Raji (cell line): ENCODE results near the gene MYLIP.

Experiments
- POLR2A ChIP-seq: IDR thresholded peaks from 2 replicates; pipeline ENCODE4 v1.6.1; 2011; ENCODE audit warnings: low read depth, low read length, control low read depth; ENCODE audit not compliant: insufficient read depth

Gene MYLIP

DNA sequence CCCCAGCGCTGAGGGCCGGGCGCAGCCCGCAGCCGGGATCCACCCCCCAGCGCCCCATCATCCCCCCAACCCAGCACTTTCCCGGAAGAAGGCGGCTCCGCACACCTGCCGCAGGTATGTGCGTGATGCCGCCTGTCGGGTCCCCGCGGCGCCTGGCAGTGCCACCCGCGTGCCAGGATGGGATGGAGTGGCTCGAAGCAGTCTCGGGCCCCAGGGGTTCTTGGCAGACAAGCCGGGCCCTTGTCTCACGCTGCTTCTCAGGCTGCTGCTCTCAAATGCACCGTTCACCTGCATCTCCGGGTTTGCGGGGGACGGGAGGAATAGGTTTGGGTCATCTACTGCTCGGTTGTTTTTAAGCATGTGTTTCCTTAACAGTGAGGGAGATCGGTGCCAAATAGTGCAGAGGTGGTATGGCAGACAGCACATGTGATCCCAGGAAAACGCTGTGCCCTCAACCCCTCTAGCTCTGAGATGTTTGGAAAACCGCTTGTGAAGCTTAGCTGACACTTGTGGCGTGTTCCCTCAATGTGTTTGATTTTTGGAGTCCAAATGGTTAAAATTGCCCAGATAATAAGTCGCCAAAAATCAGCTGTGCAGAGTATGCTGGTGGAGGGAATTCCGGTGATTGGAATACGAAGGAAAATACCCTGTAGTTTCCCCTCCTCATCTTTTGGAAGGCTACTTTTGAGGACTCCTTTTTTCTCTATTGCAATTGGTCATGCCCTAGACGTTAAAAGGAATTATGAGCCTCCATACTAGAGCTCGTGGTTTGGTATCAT, 926 bp downstream of the MYLIP start:
- TF ChIP-seq POLR2A = no peak

DNA sequence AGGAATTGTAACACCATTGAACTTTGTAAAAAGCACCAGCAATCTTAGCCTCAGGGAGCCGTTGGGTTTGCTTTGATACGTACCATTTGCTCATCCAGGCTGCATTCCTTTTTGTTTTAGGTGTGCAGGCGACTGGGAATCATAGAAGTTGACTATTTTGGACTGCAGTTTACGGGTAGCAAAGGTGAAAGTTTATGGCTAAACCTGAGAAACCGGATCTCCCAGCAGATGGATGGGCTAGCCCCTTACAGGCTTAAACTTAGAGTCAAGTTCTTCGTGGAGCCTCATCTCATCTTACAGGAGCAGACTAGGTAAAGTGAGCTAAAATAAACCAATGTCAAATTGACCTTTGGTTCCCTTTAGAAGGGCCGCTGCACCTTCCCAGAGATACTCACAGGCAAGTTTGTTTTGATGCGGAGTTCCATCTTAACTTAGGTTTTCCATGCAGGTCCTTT, 1.6 kb downstream of the MYLIP start:
- no peak for TF ChIP-seq POLR2A

DNA sequence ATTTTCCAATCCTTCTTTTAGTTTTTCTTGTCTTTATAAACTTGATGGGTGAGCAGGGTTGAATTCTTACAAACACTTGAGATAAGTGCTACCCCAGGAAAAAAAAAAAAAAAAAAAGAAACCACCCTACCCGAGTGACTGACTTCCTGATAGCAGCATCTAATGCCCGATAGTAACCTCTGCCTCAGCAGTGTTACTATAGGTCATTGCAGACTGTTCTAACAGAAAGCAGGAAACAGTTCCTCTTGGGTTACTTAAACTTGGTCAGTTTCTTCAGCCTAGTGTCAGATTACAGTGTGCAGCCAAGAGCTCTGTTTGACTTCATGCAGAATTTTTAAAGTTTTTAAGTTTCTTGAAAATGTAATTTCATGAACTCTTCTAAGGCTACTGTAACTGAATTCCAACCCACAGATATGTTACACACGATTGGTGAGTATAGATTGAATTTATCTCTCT, 2.1 kb downstream of the MYLIP start:
- no peak for TF ChIP-seq POLR2A

DNA sequence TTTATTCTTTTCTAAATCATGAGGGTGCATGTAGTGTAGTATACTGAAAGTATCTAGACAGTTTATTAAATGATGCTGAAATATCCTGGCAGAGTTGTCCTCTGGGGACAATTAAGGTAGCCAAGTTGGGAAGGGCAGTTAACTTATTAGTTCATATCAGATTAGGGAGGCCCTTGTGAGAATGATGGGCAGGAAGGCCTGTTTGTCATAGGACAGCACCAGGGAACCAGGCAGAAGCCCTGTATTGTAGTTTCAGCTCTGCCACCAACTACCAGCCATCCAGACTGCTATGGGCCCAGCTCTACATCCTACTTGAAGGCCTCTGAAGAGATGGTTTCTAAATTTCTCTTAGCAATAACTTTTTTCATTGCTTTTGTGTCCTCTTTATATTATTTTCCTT, 4.0 kb downstream of the MYLIP start:
- TF ChIP-seq POLR2A = no peak

DNA sequence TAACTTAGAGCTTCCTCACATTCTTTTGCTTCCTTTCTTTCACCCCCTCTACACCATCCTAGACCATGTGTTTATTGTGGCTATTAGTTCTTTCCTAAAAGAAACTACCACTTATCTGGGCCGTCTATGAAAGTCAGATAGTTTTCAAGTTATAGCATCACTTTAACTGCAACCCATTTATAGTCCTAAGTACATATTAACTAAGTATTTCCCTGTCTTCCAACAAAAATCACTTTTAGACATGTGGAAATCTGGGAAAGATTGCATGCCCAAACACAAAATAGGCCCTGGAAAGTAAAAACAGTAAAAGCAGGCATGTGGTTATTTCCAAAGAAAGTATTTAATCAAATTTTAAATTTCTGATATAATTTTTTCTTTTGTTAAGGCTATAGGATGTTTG, 5.5 kb downstream of the MYLIP start:
- TF ChIP-seq POLR2A = no peak

DNA sequence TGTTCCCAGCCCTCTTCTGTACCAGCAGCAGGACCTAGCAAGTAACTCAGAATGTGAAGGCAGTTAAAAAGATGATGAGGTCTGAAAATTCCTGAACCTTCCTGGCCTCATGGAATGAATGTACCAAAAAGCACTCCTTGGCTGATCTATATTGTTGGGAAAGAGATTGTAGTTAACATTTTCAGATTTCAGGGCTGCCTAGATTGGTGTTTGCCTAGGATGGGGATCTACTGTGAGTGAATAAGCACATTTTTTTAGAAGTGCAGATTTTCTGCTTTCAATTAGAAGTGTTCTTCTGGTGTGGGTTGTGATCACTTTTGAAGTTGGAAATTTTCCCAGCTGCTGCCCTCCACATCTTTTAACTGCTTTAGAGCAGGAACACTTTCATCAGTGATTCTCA, 6.2 kb downstream of the MYLIP start:
- no peak for TF ChIP-seq POLR2A

DNA sequence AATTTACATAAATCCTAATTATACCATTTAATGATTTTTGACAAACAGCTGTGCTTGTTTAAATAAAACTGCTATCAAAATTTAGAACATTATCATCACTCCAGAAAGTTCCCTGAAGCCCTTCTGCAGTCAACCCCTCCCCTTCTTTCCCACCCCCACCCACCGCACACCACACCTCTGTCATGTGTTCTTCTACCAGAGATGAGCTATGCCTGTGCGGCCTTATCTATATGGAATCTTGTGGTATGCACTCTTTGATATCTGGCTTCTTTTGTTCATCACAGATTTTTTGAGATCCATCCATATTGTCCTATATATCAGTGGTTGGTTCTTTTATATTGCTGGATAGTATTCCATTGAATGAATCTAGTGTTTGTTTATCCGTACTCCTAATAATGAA, 7.2 kb downstream of the MYLIP start:
- no peak for TF ChIP-seq POLR2A

DNA sequence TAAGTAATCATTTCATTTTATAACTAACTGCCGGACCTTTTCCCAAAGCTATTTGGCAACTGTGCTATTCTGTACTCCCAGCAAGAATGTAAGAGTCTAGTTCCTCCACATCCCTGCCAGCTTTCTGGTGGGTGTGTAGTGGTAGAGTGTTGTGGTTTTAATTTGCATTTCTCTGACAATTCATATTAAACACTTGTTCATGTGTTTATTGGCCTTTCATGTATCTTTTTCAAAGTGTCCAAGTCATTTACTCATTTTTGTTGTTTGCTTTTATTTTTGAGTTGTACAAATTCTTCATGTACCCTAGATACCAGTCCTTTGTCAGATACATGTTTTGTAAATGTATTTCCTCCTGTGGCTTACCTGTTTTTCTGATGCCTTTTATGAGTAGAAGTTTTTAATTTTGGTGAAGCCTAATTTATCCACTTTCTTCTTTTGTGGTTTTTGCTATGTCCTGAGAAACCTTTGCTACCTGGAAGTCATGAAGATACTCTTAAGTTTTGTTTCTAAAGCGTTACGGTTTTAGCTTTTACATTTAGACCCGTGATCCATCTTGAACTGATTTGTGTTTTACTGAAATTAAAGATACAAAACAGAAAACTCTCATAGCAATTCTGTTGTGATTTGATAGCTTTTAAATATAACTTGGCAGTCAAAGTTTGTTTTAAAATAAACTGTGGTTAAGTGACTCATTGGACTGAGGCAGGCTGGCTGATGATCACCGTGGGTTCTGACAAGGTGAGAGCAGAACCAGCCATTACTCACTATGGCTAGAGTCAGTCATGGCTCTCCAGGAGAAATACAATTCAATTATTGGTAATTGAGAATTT, 8.0 kb downstream of the MYLIP start:
- no peak for TF ChIP-seq POLR2A

DNA sequence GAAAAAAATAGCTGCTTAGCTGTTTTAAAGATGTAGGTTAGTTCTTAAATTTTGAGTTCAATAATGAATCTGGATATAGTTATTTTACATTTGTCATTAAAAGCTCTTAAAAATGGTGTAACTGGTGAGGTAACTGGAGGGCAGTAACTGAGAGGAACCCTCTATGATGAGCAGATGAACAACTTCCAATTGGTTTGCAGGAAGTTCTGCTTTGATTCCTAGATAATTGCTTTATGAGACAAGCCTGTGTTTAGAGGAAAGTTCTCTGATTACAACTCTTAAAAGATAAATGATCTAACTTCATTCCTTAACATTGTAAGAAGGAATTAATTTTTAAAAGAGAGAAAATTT, 8.5 kb downstream of the MYLIP start:
- TF ChIP-seq POLR2A = no peak

DNA sequence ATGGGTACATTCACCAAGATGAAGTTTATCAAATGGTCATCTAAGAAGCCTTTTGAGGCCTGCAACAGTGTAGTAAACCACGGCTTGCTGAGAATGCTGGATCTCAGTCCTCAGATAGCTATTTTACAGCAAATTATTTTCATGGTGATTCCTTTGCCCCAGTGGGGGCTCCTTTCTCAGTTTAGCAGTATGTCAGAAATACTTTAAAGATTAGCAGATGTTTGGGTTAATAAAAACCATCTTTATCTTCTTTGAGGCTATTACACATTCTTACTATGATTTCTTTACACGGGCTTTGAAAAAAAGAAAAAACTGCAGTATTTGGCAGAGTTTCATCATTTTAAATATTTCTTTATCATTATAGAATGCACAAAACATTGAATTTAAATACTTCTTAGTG, 10.7 kb downstream of the MYLIP start:
- no peak for TF ChIP-seq POLR2A

DNA sequence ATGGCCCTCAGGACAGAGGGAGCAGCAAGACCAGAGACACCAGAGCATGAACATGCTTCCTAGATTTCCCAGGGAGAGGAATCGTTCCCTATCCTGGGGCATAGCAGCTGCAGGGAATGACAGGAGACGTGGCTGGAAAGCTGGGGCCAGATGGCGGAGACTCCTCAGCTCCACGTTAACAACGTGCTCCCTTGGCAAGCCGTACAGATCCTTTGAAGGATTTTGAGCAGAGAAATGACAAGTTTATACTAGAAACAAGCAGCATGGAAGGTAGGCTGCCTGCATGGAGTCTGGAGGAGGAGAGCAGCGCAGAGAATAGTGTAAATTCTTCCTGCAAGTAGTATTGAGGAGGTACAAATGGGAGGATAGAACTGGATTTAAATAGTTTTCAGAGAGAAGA, 11.7 kb downstream of the MYLIP start:
- TF ChIP-seq POLR2A = no peak

DNA sequence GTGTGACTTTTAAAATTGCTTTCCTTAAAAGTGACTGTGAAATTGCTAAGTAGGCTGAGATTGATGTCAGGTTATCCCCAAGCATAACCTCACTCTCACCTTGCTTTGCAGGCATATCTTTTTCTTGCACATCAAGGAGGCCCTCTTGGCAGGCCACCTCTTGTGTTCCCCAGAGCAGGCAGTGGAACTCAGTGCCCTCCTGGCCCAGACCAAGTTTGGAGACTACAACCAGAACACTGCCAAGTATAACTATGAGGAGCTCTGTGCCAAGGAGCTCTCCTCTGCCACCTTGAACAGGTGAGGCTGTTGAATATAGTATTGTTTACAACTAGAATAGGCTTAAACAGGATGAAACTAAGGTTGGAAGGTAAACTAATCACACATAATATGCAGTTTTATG, 12.6 kb downstream of the MYLIP start:
- no peak for TF ChIP-seq POLR2A

DNA sequence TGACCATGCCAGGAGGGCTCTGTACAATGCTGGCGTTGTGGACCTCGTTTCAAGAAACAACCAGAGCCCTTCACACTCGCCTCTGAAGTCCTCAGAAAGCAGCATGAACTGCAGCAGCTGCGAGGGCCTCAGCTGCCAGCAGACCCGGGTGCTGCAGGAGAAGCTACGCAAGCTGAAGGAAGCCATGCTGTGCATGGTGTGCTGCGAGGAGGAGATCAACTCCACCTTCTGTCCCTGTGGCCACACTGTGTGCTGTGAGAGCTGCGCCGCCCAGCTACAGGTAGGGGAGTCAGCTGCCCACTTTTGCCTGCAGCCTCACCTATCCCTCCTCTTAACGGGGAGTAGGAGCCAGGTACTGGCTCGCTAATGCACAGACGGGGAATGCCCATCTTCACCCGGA, 16.2 kb downstream of the MYLIP start:
- no peak for TF ChIP-seq POLR2A

DNA sequence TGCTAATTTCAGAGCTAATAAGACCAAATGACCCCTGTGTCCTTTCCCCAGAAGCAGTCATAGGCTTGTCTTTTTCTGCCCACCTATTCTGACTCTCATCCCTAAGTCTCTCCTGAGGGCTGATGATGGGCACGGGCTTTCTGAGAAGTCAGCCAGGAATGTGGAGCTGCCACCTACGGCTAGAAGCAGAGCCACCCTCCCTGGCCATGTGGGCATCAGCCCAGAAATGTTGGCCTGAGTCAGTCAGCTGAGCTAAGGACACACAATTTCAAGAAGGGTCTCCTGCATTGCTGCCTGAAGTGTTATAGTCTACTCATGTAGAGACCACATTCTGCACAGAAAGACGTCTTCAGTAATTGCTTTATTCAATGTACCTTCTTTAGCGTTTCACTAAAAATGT, 17.1 kb downstream of the MYLIP start:
- no peak for TF ChIP-seq POLR2A

DNA sequence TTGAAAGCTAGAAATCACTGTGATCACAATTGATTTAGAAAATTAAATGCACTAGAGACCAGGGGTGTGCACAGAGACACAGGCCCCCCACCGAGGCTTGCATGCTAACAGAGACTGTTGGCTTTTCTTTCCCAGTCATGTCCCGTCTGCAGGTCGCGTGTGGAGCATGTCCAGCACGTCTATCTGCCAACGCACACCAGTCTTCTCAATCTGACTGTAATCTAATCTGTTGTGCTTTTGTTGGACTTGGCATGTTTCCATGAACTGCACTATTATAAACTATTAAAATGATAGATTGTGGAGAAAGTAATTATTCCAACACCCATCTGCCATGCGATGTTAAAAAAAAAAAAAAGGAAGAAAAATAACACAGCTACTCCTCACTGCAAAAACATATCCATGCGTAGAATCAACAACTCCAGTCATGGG, 17.7 kb downstream of the MYLIP start:
- no peak for TF ChIP-seq POLR2A

DNA sequence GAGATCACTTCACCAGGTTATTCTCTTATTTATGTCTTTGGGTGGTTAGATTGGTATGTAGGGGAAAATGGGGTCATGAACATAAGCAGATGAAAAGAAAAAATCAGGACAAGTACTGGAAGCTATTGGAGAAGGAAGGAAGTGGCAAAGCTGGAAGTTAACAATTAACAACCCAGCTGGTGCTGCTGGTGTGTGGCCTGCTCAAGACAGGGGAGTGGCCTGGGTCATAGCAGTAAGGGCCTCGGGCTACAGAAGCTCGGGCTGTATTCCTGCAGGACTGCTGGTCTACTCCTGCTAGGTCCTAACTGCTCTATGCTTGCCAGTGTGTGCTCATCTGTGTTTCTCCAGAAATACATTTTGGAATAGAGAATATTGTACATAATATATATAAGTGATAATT, 19.6 kb downstream of the MYLIP start:
- TF ChIP-seq POLR2A = no peak

DNA sequence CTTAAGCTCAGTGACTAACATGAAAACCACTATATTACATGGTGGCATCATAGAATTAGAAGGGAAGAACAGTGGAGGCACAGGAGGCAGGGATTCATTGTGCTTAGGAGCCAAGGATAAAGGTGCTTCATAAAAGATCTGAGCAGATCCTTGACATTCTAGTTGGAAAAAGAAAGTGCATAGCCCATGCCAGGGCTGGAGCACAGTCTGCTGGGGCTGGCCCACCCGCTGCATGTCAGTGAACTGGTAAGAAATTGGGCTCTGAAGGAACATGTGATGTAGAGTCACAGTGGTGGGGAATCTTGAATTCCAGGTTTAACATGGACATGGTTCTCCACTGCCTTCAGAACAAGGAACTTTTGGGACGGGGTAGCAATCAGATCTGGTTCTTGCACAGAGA, 20.4 kb downstream of the MYLIP start:
- TF ChIP-seq POLR2A = no peak

DNA sequence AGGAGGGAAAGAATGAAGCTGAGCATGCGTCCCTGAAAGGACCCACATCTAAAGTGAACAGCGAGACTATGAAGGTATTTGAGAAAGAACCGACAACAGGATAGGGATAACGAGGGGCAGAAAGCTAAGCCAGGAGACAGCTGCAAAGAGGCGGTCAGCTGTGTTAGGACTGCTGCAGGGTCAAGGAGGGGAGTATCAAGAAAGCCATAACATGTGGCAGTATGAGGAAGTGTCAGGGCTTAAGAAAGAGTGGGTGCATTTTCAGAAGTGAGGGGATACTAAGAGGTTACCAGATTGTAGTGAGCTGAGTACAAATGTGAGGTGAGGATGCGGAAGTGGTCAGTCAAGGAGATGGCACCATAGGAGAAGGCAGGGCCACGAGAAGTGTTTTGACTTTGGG, 21.2 kb downstream of the MYLIP start:
- TF ChIP-seq POLR2A = no peak
